CD4-positive, alpha-beta T cell treated with Interleukin-4 for 1 hour (primary cell): ENCODE measurements around the gene BORCS6.
"Not testable (repeated sequence)": the region's sequence is repeated elsewhere in the genome, so short reads cannot be mapped to it uniquely, and the experiment has no call there.

ENCODE experiments used
- DNase-seq, 2 donors: peaks; one replicate each; pipeline ENCODE4 v3.0.0-alpha.2; 2020 to 2022

Gene BORCS6

DNA sequence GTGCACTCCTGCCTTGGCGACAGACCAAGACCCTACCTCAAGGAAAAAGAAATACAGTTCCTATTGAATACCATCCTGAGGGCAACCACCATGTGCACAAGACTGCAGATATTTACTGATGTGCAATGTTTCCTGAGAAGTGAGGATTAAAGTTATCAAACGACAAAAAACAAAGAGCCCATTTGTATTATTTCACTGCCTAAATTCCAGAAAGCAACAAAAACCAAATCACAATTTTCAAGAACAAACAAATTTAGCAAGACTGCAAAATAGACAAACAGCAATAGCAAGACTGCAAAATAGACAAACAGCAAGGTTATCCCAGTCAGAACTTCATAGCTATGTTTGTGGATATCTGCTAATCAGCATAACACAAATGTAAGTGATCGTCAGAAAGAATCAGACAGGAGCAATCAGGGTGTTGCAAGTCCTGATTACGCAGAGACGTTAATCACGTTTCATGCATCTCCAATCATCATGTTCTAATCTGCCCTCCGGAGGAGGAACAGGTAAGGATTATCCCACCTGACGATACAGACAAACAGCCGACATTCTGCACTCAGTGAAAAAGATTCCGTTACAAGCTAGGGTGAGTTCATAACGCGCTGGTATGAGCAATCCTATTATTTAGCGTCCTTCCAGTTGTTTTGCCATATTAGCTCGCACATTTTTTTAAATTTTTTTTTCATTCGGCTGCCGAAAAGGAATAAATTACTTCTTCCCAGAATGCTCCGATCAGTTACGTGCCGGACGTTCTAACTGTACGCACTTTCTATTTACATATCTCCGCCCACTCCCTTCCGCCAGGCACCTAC lies 16.7 kb downstream of the BORCS6 start:
- DNase-seq, result peak; percentile 92 to 94

DNA sequence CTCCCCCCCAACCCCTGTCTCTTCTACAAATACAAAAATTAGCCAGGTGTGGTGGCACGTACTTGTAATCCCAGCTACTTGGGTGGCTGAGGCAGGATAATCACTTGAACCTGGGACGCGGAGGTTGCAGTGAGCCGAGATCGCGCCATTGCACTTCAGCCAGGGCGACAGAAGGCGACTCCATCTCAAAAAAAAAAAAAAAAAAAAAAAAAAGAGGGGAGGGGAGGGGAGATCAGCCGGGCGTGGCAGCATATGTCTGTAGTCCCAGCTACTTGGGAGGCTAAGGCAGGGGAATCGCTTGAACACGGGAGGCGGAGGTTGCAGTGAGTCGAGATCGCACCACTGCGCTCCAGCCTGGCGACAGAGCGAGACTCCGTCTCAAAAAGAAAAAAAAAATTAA lies 19.8 kb downstream of the BORCS6 start:
- not testable (repeated sequence) for DNase-seq

DNA sequence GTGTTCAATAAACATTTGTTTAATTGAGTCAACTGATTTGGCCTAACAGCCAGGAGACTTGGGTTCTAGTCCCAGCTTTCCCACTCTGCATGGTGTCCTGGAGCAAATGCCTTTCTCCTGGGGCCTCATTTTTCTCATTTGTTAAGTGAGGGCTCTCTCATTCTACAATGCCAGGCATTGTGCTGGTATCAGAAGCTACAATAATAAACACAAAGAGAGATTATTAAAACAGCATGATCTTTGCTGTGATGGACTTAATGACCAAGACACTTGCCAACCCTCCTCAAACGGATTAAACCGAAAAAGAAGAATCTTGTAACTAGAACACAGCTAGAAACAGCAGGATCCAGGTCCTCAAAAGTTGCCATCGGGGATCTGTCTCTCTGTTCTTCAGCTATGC lies 22.5 kb downstream of the BORCS6 start:
- DNase-seq, result no peak

DNA sequence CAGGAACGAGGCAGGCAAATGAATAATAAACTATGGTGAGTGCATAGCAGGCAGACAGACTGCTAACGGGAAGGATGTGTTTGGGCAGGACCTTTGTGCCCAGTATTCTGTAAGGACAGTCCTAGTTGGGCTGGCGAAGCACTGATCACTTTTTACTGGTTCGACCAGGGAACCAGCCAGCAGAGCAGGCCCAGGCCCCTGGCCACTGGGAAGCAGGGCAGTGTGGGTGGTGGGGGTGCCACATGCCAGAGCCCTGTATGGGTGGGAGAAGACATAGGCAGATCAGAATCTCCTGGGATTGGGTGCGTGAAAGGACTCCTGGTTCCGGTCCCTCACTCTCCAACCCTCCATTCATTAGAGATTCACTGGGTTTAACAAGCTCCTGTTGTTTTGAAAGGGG lies 23.2 kb downstream of the BORCS6 start:
- no peak for DNase-seq

DNA sequence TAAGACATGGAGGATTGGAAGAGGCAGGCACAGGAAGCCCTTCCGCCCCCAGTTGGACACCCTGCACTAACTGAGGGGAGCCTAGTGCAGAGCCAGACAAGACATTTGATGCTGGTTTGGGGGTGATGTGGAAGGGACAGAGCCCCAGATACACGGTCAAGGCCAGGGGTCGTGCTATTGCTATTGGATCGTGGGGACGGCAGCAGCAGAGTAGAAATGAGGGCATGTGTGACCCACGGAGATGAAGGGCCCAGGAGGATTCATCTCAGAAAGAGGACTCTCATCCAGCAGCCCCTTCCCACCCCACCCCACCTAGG lies 25.2 kb downstream of the BORCS6 start:
- DNase-seq, result no peak

DNA sequence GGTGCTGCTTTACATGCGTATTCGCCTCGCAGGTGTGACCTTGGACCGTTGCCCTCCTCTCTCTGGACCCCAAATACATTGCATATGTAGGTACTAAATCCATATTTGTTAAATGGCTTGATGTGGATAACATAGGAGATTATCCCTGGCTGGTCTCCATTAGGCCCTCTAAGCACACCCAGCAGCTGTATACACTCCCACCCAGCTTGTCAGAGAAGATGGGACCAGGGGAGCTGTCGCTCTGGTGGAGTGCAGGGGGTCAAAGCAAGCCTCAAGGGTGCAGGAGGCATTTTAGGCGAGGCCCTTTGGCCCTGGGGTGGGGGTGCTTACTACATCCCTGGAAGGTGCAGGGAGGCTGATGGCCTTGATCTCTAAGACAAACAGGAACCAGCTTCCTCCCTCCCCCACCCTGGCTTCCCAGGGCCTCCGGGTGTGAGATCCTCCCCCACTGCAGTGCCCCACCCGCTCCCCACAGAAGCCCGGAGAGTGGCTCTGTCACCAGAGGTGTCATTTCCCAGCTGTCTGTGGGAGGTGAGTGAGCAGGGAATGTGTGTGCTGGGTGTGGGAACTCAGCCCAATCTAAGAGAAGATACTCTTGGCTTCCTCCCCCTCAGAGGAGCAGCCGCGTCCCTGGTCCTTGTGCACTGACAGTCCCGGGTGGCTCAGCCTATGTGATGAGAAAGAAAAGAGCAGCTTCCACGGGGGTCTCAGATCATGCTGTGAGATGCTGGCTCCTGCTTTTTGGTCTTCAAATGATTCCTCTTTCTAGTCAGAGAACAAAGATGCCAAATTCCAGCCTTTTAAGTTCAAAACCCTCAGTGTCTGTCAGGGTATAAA lies 25.8 kb downstream of the BORCS6 start:
- DNase-seq, result peak; percentile 77 to 82

DNA sequence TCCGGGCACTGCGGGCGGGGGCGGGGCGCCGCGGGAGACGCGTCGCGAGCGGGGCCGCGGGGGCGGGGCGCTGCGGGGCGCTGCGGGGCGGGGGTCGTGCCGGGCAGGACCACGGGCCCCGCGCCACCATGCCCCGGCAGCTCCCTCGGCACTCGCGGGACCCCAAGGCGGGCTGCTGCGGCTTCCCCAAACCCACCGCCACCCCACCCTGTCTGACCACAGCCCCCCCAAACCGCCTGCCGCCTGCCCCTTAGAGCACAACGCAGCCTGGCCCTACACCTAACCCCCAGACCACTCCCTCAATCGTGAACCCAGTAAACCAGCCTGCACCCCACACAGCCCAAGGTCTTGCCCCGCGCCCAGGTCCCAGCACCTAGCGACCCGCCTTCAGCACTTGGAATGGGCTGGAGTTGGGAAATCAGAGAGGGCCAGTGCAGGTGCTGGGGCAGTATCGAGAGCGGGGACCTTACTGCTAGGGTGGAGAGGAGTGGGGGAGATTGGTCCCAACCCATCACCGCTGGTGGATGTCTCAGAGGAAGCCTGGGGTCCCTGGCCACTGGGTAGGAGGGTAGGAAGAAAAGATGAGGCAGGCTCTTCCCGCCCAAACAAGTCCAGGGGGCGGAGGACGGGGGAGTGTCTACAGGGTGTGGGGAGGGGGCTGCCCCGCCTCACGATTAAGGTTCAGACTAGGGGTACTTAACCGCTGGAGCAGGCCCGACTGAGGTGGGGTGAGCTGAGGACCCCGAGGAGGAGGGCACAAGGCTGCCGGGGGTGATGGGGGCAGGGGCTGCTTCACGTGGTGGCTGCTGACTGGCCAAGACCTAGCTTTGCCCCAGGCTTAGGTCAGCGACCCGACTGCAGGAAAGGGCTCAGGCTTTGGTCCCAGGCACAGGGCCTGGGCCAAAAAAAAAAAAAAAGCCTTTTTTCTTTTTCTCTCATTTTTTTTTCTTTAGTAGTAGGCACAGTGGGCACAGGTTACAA lies 26.7 kb downstream of the BORCS6 start:
- peak in 1 of 2 donors; percentile 24 for DNase-seq

DNA sequence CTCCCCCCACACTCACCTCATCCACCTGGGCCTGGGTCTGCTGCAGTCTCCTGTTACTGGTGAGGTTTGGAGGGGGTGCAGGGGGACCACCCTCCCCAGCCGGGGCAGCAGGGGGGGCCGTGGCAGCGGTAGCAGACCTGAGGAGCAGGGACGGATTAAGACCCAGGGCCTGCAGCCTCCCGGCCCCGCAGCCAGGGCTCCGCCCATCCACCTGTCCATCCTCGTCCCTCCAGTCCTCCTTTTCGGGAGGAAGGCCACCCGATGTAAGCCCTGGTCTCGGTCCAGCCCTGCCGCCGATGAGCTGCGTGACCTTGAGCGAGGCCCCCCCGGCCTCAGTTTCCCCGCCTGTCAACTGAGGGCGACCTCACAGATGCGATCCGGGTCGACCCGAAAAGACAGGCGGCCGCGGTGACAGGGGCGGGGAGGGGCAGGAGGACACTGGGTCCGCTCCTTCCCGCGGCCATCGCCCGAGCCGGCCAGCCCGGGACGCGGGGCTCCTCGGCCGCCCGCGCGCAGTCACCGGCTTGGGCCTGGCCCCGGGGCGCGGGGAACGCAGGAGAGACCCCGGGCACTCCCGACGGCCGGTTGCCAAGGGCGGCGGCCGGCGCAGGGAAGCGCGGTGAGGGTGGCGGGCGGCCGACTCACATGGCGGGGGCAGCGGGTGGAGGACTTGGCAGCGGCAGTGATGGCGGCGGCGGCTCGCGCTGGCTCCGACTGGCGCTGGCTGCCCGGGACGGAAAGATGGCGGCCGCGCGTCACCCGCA lies 27.6 kb downstream of the BORCS6 start, which contains the start of gene VAMP2:
Gene VAMP2, minus strand, starts transcription at position 716 of the 764 bp plus-strand sequence. Its CDS starts 69 bp downstream, at position 647.
- peak; percentile 83 for DNase-seq

DNA sequence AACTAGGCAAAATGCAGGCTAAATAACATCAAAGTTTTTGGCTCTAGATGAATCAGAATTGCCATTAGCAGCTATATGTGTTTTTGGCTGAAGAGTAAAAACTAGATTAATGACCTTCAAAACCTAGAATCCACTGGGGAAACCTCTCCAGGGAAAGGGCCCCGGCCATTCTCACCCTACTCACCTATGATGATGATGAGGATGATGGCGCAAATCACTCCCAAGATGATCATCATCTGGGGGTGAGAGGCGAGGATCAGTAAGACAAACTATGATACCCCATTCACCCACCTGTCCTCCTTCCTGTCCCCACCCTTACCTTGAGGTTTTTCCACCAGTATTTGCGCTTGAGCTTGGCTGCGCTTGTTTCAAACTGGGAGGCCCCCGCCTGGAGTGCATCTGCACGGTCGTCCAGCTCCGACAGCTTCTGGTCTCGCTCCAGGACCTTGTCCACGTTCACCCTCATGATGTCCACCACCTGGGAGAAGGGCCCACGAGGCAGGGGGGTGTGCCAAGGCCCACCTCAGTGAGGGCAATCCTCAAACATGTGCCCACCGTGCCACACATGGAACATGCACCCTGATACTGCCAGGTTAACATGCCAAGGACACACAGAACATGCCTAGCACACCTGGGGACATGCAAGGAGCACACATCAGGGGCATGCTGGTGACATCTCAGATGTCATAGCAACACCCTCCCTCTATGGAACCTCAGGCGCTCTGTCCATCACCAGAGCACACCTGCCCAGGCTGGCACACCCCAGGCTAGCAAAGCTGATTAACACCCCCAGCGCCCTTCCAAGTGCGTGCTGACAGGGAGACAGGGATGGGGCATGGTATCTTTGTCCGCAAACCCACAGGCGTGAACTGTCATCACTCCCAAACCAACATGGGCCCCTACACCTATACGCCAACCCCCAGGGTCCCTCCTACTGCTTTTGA lies 28.4 kb downstream of the BORCS6 start:
- DNase-seq, result peak in 1 of 2 donors; percentile 37

DNA sequence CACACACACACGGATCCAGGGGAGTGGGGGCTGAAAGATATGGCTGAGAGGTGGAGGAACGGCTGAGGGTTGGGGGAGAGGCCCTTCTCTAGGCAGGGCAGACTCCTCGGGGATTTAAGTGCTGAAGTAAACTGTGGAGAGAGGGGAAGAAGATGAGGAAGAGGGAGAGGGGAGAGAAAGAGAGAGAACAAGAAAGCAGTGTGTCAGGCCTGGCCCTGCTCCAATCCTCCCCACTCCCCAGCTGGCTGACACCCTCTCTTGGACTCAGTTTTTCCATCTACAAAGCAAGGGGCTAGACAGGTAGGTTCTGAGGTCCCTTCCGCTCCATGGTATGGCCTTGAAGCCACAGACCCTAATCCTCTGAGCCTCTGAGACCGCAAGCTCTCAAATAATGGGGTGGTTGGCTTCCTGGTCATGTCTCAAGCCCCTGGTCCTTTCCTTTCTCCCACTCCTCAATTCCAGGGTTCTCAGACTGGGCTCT lies 29.2 kb downstream of the BORCS6 start:
- peak in 1 of 2 donors; percentile 33 for DNase-seq

DNA sequence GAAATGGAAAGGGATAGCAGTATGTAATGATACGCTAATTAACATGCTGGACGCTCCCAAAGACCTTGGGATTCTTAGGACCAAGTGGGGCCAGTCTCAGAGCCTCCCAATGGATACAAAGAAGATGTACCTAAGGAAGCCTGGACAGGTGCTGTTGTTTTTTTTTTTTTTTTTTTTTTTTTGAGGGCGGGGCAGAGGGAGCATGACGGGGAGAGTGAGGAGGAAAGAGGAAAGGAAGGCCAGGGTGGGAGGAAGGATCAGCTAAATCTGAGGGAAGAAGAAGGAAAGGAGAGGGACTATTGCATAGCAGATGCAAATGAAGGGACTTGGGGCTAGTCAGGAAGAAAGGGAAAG lies 29.8 kb downstream of the BORCS6 start:
- no peak for DNase-seq

DNA sequence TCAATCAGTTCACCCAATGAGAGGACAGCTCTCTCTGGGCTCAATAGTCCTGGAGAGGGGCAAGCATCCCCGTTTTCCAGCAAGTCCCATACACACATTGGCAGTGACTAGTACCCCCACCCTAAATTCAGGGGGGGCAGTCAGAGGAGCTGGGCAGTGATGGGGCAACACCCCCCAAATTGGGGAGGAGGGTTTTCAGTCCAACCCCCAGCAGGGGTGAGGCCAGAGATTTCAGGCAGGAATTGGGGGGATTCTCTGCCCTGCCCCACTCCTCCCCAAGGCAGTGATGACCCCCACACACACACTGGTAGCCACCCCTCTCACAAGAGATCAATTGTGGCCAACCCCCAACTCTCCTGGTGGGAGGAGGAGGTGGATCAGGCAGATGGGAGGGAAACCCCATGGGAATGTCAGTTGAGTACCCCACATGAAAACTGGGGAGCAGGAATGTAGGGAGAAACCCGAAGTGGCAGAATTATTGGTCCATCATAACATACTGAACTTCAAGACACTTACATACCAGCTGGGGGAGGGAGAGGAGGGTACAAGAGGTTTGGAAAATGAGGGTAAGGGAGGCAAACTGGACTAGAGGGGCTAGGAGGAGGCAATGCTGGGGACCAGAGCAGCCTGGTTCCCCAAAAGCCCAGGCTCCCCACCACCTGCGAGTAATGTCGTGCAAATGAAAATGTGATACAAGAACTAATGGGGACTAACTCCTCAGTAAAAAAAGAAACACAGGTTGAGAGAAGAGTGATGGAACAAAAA lies 30.3 kb downstream of the BORCS6 start:
- peak in 1 of 2 donors; percentile 13 for DNase-seq

DNA sequence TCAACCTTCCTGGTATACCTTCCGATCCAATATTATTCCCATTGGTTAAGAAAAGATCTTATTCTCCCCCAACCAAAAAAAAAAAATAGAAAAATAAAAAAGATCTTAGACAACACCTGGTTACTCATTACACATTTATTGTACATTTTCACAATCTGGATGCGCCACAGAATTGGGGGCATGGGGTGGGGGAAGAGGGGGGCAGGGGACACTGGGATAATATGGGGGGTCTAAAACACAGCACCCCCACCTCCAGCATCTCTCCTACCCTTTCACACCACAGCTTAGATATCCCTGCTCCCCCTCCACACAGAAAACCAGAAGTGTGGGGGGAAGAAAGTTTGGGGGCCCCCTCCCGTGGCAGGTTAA lies 31.0 kb downstream of the BORCS6 start:
- no peak for DNase-seq

DNA sequence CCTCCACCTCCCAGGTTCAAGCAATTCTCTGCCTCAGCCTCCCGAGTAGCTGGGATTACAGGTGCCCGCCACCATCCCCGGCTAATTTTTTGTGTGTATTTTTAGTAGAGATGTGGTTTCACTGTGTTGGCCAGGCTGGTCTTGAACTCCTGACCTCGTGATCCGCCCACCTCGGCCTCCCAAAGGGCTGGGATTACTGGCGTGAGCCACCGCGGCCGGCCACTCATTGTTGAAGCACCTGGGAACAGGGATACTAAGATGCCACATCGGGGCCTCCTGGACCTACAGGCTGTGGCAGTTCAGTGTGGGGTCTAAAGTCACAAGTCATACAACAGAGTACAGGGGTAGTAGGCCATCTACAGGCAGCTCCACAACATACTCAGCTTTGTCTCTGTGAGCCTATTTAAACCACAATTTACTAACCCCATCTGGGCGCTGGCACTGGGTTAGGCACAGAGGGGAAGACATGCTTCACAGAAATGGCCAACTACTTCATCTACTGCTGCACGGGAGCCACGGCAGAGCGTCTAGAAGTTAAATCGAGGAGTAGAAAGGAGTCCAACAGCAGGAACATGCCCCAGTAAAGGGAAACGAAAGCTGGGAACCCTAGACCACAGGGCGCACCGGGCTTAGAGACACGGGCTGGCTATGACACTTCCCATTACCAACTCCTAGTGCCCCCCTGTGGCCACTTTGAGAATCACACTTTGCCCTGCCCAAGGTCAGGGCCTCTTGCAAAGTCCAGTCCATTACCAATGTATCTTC lies 31.5 kb downstream of the BORCS6 start:
- DNase-seq, result peak; percentile 91

DNA sequence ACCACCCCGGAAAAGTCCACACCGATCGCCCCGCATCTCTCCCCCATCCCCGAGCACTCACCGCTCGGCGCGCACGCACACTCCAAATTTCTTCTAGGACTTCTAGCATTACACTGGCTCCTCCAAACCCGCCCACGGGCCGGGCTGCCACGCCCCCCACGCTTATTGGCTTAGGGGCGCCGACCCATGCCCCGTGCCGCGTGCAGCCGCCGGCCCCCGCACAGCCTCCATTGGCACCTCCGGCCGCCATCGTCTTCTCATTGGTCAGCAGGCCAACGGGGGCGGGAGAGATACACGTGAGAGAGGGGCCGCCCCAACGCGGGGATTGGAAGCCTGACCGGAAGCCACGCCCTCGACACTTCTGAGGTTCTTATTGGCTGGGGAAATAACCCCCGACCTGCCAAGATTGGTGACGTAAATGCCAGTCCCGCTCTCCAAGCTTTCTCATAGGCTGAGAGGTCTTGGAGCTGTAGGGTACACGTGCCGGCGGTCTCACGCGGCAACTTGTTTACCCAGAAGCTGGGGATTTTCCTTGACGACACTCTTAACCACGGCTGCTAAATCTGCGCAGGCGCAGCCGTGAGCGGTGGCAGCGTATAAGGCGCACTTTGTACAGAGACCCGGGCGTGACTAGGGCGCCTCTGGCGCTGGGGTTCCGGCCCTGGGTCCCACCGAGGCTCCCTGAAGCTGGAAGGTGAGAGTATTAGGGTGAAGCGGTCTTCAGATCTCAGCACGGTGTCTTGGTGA lies 33.6 kb downstream of the BORCS6 start:
- DNase-seq, result peak; percentile 100

DNA sequence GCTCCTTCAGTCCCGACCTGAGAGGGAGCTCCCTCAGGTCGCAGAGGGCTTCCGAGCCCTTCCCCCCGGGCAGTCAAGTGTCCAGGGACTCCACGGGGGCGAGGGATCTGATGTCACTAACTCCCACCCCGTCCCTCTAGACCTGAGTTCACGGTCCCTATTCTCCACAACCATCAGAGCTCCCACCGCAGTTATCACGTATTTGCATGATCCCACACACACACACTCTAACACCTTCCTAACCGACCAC lies 34.1 kb downstream of the BORCS6 start:
- DNase-seq, result no peak

DNA sequence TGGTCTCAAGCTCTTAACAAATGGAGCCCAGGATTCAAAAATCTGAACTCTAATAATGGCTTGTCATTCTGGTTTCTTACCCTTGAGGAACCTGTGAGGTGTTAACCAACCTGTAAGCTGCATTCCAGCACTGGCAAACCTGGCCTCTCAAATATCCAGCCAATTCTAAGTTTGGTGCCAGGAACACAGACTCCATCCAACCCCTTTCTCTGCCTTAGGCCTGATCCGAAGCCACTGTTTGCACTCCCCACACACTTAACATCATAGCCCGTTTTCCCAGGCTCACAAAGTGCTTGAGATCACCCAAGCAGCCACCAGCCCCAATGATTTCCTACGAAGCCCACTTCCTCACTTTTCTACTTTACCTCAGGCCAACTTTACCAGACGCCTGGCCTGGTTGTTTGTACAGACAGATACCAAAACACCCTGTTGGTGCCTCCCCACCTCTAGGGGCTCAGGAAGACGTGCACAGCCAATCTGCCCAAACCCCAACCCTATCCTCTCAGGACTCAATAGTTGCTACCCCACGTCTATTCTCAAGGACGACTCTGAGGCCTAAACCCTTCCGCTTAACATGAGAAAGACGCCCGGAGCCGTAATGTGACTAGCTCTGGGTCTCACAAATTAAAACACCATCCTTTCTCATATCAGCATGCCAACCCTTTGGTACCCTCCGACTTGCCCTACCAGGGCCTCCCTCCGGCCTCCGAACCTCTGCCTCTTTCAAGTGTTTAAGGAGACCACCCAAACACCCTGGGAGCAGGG lies 34.6 kb downstream of the BORCS6 start:
- peak in 1 of 2 donors; percentile 58 for DNase-seq

DNA sequence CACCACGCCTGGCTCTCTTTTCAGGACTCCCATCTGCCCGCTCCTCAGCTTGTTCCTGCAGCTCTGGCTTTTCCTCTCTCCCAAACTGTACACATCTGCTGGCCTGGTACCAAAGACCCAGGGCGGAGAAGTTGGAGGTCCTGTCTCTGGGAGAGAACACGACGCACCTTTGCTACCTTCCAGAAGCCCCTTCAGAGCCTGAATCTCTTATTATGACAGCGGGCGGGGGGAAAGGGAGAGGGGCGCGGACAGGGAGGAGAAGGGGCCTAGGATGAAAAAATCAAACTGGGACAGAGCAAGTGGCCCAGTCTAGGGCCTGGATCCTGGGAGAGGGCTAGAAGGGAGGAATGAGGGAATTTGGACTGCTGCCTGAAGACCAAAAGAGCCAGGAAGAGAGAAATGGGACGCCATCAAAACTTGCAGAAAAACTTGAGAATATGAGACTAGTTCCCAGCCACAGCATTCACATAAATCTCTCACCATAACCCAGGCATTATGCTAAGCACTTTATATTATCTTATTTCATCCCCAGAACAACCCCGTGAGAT lies 35.3 kb downstream of the BORCS6 start:
- no peak for DNase-seq
